Caco-2 (cell line): Measurements from ENCODE around the gene KDELR3. TPM values are rescaled to one million over a fixed set of nuclear protein-coding genes. Genes with fewer than 3 reads are reported as not detected.

Experiments used
- BruUV-seq: library from RNA; stranded (reverse); fragments of 400-500 nt; replicated peaks from 2 replicates; lab custom pipeline; 2021; lab: Mats Ljungman, UMichigan
- CTCF ChIA-PET: fragments of 300-600 bp; sonication (Branson Sonifier 250); formaldehyde crosslinking; loops from one replicate; lab custom pipeline; 2022; ENCODE audit warnings: antibody characterized with exemption; lab: Charles Lee
- POLR2A ChIA-PET: fragments of 300-600 bp; sonication (Branson Sonifier 250); formaldehyde crosslinking; loops from one replicate; lab custom pipeline; 2022; ENCODE audit warnings: antibody characterized with exemption; lab: Charles Lee
- DNase-seq, 2 experiments: peaks; one replicate each; pipeline versions ENCODE4 v3.0.0 to v3.0.0-alpha.2; 2020 to 2022
- H3K27me3 ChIP-seq: replicated peaks from 2 replicates; pipeline ENCODE4 v1.6.0; 2011; ENCODE audit warnings: low read length; ENCODE audit not compliant: control insufficient read depth, insufficient read depth
- H3K36me3 ChIP-seq: 2 replicates; pipeline ENCODE4 v1.5.1; 2011; ENCODE audit warnings: low read length; ENCODE audit not compliant: control insufficient read depth, insufficient read depth
- H3K4me1 ChIP-seq: fragments of 250-450 bp; sonication (Bioruptor Pico); 2 replicates; pipeline ENCODE4 v1.5.1; 2020; ENCODE audit warnings: mild to moderate bottlenecking
- H3K4me3 ChIP-seq: 2 replicates; pipeline ENCODE4 v1.5.1; 2011; ENCODE audit warnings: low read depth, mild to moderate bottlenecking, control low read depth, low read length
- H3K9me3 ChIP-seq: fragments of 250-450 bp; sonication (Bioruptor Pico); 2 replicates; pipeline ENCODE4 v1.5.1; 2020; ENCODE audit warnings: mild to moderate bottlenecking, moderate library complexity
- H3K27ac Mint-ChIP-seq: one replicate; pipeline ENCODE4 v1.8.0; 2022; ENCODE audit warnings: mixed read lengths; ENCODE audit not compliant: unreplicated experiment
- H3K27me3 Mint-ChIP-seq: one replicate; pipeline ENCODE4 v1.8.0; 2022; ENCODE audit warnings: mixed read lengths; ENCODE audit not compliant: insufficient read depth, unreplicated experiment
- H3K36me3 Mint-ChIP-seq: one replicate; pipeline ENCODE4 v1.8.0; 2022; ENCODE audit warnings: mild to moderate bottlenecking, mixed read lengths; ENCODE audit not compliant: insufficient read depth, unreplicated experiment
- H3K4me1 Mint-ChIP-seq: one replicate; pipeline ENCODE4 v1.8.0; 2022; ENCODE audit warnings: low read depth, mixed read lengths; ENCODE audit not compliant: unreplicated experiment
- H3K4me3 Mint-ChIP-seq: one replicate; pipeline ENCODE4 v1.8.0; 2022; ENCODE audit warnings: mild to moderate bottlenecking, moderate library complexity, mixed read lengths; ENCODE audit not compliant: unreplicated experiment
- H3K9me3 Mint-ChIP-seq: one replicate; pipeline ENCODE4 v1.8.0; 2022; ENCODE audit warnings: mixed read lengths; ENCODE audit not compliant: unreplicated experiment
- intact Hi-C: fragments of 100-400 bp; cut with micrococcal nuclease; formaldehyde crosslinking; loops from one replicate; pipeline ENCODE4 v1.10.0; 2022; ENCODE audit not compliant: unreplicated experiment
- total RNA-seq: library from RNA; stranded (reverse); gene quantifications from 2 replicates; pipeline ENCODE4 v1.2.3, GENCODE V29; 2022
- TF ChIP-seq, protein P1 (sequence below), 2 experiments: fragments of 200-600 bp in 1 of 2; IDR thresholded peaks; 1 replicate in 1 of 2; 2 replicates in 1 of 2; pipeline versions ENCODE4 v1.5.1 to v1.8.0; 2011 to 2022; ENCODE audit warnings: antibody characterized with exemption in 1 of 2, control low read depth in 1 of 2, inconsistent platforms in 1 of 2, low read depth in 1 of 2, low read length in 1 of 2, mild to moderate bottlenecking in 1 of 2, moderate library complexity in 1 of 2; ENCODE audit not compliant: insufficient read depth in 1 of 2, severe bottlenecking in 1 of 2, unreplicated experiment in 1 of 2

KDELR3 gene
- total RNA-seq, 1 experiment from 2014 or later: 13.4 TPM

DNA sequence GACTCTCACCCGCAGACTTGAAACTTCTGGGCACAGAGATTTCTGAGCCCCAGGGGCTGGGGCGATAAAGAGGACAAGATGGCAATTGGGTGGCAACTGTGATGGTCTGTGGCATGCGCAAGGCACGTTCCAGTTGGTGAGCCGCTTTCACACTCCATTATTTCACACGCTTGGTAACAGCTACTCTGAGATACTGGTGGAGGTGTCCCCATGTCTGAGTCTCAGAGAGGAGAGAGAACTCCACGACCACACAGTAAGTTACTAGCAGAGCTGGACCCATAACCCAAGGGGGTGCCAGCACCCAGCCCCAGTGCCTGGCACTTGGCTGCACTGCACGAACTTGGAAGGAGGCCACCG lies 6.9 kb upstream of the KDELR3 start:
- Histone ChIP-seq H3K36me3 (no peaks in the 10 kb centered on the region), H3K9me3 (no peaks in the 10 kb centered on the region), H3K4me1 (peaks cover 7% of the 10 kb centered on the region; the same call in 1 of the 2 replicates), H3K4me3 (no peak overlapping the region), H3K27me3 (no peaks in the 10 kb centered on the region; the same call in 1 of the 2 replicates)
- intact Hi-C loops: no loop called here
- ChIA-PET POLR2A (interaction anchor here (0.5 to 0.7 kb wide), 2 partner anchors 63 to 687 kb away, joined by 3 to 7 read pairs; no protein-coding TSS in a partner anchor), CTCF (no interaction called here)
- H3K27ac Mint-ChIP-seq: no peak overlapping the region
- TF ChIP-seq, protein P1, sequence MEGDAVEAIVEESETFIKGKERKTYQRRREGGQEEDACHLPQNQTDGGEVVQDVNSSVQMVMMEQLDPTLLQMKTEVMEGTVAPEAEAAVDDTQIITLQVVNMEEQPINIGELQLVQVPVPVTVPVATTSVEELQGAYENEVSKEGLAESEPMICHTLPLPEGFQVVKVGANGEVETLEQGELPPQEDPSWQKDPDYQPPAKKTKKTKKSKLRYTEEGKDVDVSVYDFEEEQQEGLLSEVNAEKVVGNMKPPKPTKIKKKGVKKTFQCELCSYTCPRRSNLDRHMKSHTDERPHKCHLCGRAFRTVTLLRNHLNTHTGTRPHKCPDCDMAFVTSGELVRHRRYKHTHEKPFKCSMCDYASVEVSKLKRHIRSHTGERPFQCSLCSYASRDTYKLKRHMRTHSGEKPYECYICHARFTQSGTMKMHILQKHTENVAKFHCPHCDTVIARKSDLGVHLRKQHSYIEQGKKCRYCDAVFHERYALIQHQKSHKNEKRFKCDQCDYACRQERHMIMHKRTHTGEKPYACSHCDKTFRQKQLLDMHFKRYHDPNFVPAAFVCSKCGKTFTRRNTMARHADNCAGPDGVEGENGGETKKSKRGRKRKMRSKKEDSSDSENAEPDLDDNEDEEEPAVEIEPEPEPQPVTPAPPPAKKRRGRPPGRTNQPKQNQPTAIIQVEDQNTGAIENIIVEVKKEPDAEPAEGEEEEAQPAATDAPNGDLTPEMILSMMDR (IDR thresholded peaks at IDR 0.05; ENCODE audit: insufficient read depth in 1 of 2, low read depth in 1 of 2, low read length in 1 of 2, severe bottlenecking in 1 of 2, unreplicated experiment in 1 of 2): no peak
- H3K4me3 Mint-ChIP-seq: peak overlapping the region; percentile 65
- no peaks in the 10 kb centered on the region for H3K36me3 Mint-ChIP-seq
- BruUV-seq: no TSS peak
- DNase-seq: no peak
- H3K9me3 Mint-ChIP-seq: no peaks in the 10 kb centered on the region
- H3K27me3 Mint-ChIP-seq: peaks cover 4% of the 10 kb centered on the region
- peaks cover 6% of the 10 kb centered on the region for H3K4me1 Mint-ChIP-seq

DNA sequence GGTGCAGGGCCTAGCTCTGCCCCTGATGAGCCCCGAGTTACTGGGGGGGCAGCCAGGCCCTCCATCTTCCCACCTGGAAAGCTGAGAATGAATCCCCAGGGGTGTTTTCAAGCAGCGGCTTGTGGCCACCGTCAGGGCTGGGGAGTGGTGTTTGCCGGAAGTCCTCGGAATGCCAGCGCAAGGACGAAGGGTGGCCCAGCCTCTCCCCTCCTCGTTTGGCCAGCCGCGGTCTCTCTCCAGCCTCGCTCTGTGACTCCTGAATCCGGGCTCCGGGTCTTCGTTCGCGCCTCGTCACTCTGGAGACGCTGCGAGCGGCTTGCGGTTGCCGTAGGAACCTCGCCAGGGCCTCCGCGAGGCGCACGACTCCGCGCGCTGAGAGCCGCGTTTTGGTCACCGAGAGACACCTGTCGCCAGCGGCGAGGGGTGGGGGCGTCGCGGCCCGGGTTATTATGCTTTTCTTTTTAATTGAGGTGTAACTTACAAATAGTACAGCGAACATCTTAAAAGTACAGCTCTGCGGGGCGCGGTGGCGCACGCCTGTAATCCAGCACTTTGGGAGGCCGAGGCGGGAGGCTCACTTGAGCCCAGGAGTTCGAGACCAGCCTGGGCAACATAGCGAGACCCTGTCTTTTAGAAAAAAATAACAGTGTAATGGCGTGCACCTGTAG lies 6.3 kb upstream of the KDELR3 start:
- no peaks in the 10 kb centered on the region for H3K9me3 Mint-ChIP-seq
- peak; percentile 89 to 92 for DNase-seq
- H3K4me3 Mint-ChIP-seq: peak overlapping the region; percentile 65
- TF ChIP-seq, protein P1 (IDR thresholded peaks at IDR 0.05; ENCODE audit: insufficient read depth in 1 of 2, low read depth in 1 of 2, low read length in 1 of 2, severe bottlenecking in 1 of 2, unreplicated experiment in 1 of 2): no peak
- H3K4me3 ChIP-seq: no peak overlapping the region; the same call in 1 of the 2 replicates
- H3K27ac Mint-ChIP-seq: no peak overlapping the region
- intact Hi-C loops: no loop called here
- peaks cover 6% of the 10 kb centered on the region for H3K4me1 Mint-ChIP-seq
- BruUV-seq: no TSS peak
- no peaks in the 10 kb centered on the region for H3K36me3 Mint-ChIP-seq
- POLR2A ChIA-PET: interaction anchor here (0.5 to 0.7 kb wide), 2 partner anchors 63 to 687 kb away, joined by 3 to 7 read pairs; no protein-coding TSS in a partner anchor
- peaks cover 2% of the 10 kb centered on the region; the same call in 1 of the 2 replicates for H3K4me1 ChIP-seq
- no peaks in the 10 kb centered on the region for H3K36me3 ChIP-seq
- no peaks in the 10 kb centered on the region for H3K27me3 ChIP-seq
- CTCF ChIA-PET: no interaction called here
- no peaks in the 10 kb centered on the region for H3K9me3 ChIP-seq
- H3K27me3 Mint-ChIP-seq: peaks cover 4% of the 10 kb centered on the region

DNA sequence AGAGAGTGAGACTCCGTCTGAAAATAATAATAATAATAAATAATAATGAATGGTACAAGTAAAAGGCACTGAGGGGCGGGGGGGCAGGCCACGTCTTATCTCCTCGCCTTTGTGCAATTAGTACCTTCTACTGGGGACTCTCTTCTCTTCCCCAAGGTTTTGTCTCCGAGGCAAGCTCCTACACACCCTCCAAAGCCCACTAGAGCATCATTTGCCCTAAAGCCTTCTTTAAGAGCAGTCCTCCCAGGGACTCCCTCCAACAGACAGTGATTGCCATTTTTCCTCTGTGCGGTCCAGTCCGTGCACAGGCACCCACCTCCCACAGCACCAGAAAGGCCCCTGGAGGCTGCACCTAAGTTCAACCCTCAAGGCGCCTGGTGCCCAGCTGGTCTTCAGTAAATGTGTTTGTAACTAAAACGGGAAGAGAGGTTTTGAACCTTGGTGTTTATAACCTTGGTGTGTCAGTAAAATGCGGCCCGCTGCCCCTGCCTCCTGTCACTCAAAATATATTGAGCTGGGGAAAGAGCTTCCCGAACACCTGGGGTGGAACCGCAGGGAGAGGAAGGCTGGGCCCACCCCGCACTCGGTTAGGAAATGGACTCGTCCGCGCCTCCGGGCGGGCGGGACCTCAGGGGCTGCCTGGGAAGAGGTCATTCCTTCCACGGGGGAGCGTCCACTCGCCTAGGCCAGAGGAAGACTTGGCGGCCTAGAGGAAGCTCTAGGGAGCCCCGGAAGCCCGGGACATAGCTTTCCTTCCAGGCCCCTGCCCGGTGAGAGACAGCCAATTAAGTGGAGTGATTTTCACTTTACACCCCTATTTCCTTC lies 4.7 kb upstream of the KDELR3 start:
- H3K36me3 Mint-ChIP-seq: no peaks in the 10 kb centered on the region
- peaks cover 6% of the 10 kb centered on the region for H3K4me1 Mint-ChIP-seq
- ChIA-PET CTCF (no interaction called here), POLR2A (no interaction called here)
- H3K9me3 ChIP-seq: no peaks in the 10 kb centered on the region
- no TSS peak for BruUV-seq
- no peak overlapping the region for H3K27ac Mint-ChIP-seq
- intact Hi-C loops: no loop called here
- H3K4me3 Mint-ChIP-seq: no peak overlapping the region
- no peak overlapping the region for H3K4me3 ChIP-seq
- H3K9me3 Mint-ChIP-seq: no peaks in the 10 kb centered on the region
- no peak for DNase-seq
- H3K4me1 ChIP-seq: peaks cover 5% of the 10 kb centered on the region; the same call in 1 of the 2 replicates
- TF ChIP-seq, protein P1 (IDR thresholded peaks at IDR 0.05; ENCODE audit: insufficient read depth in 1 of 2, low read depth in 1 of 2, low read length in 1 of 2, severe bottlenecking in 1 of 2, unreplicated experiment in 1 of 2): no peak
- H3K36me3 ChIP-seq: no peaks in the 10 kb centered on the region
- peaks cover 4% of the 10 kb centered on the region for H3K27me3 Mint-ChIP-seq
- no peaks in the 10 kb centered on the region; the same call in 1 of the 2 replicates for H3K27me3 ChIP-seq
